CD14-positive monocyte (primary cell): ENCODE measurements around the gene USP31. TPM values are rescaled to one million over a fixed set of nuclear protein-coding genes. Genes with fewer than 3 reads are reported as not detected.

Experiments used
- DNase-seq, 3 donors: peaks; one replicate each; pipeline ENCODE4 v3.0.0-alpha.2; 2011 to 2022
- H2AFZ ChIP-seq: 2 replicates; pipeline ENCODE4 v1.6.0; 2012; ENCODE audit warnings: mild to moderate bottlenecking, low read depth, low read length, inconsistent platforms; ENCODE audit not compliant: insufficient read depth, poor library complexity, severe bottlenecking
- H3K27ac ChIP-seq, 2 donors: 1 replicate in 1 of 2; 2 replicates in 1 of 2; pipeline ENCODE4 v1.5.1; 2012 to 2013; ENCODE audit warnings: low read length in 2 of 2, control low read depth in 1 of 2, inconsistent platforms in 1 of 2, low read depth in 1 of 2, mild to moderate bottlenecking in 1 of 2
- H3K27me3 ChIP-seq, 2 donors: one replicate each; pipeline versions ENCODE4 v1.6.0 to v1.6.1; 2011 to 2013; ENCODE audit warnings: low read length in 2 of 2; ENCODE audit not compliant: control insufficient read depth in 2 of 2, insufficient read depth in 2 of 2
- H3K36me3 ChIP-seq, 2 donors: replicated peaks in 1 of 2; 1 replicate in 1 of 2; 2 replicates in 1 of 2; pipeline versions ENCODE4 v1.5.1 to v1.6.1; 2012 to 2013; ENCODE audit warnings: low read length in 2 of 2, control low read depth in 1 of 2, inconsistent platforms in 1 of 2, mild to moderate bottlenecking in 1 of 2; ENCODE audit not compliant: insufficient read depth in 2 of 2, control insufficient read depth in 1 of 2
- H3K4me1 ChIP-seq, 2 donors: 1 replicate in 1 of 2; 2 replicates in 1 of 2; pipeline versions ENCODE4 v1.5.1 to v1.6.1; 2012 to 2013; ENCODE audit warnings: low read length in 2 of 2, control low read depth in 1 of 2, inconsistent platforms in 1 of 2, mild to moderate bottlenecking in 1 of 2, moderate library complexity in 1 of 2; ENCODE audit not compliant: insufficient read depth in 2 of 2, control insufficient read depth in 1 of 2
- H3K4me2 ChIP-seq: replicated peaks from 2 replicates; pipeline ENCODE3; 2012; ENCODE audit warnings: low read length, moderate library complexity, mild to moderate bottlenecking; ENCODE audit not compliant: poor library complexity, severe bottlenecking; ENCODE audit errors: extremely low read depth
- H3K4me3 ChIP-seq, 3 experiments: fragments of 200-600 bp in 1 of 3; sonication (generic) in 1 of 3; replicated peaks in 1 of 3; 1 replicate in 2 of 3; 2 replicates in 1 of 3; pipeline ENCODE4 v1.5.1; 2011 to 2013; ENCODE audit warnings: low read length in 3 of 3, mild to moderate bottlenecking in 3 of 3, control low read depth in 2 of 3, low read depth in 2 of 3, inconsistent platforms in 1 of 3, moderate library complexity in 1 of 3
- H3K79me2 ChIP-seq: 2 replicates; pipeline ENCODE4 v1.6.0; 2012; ENCODE audit warnings: mild to moderate bottlenecking, control low read depth, inconsistent platforms, low read length, moderate library complexity; ENCODE audit not compliant: insufficient read depth
- H3K9ac ChIP-seq: 2 replicates; pipeline ENCODE4 v1.6.0; 2017; ENCODE audit warnings: low read length, mild to moderate bottlenecking; ENCODE audit not compliant: insufficient read depth, poor library complexity, severe bottlenecking
- H3K9me3 ChIP-seq, 2 donors: replicated peaks in 1 of 2; 1 replicate in 1 of 2; 2 replicates in 1 of 2; pipeline versions ENCODE4 v1.5.1 to v1.6.1; 2012 to 2013; ENCODE audit warnings: low read length in 2 of 2, control low read depth in 1 of 2; ENCODE audit not compliant: control insufficient read depth in 1 of 2, insufficient read depth in 1 of 2
- H4K20me1 ChIP-seq: 2 replicates; pipeline ENCODE4 v1.6.0; 2012; ENCODE audit warnings: mild to moderate bottlenecking, low read length, control low read depth, moderate library complexity; ENCODE audit not compliant: insufficient read depth
- H3K27ac Mint-ChIP-seq, 7 donors: one replicate each; pipeline ENCODE4 v1.8.0; 2020; ENCODE audit warnings: mild to moderate bottlenecking in 7 of 7, mixed read lengths in 7 of 7, moderate library complexity in 6 of 7, inconsistent platforms in 2 of 7
- H3K27me3 Mint-ChIP-seq, 3 donors: one replicate each; pipeline ENCODE4 v1.8.0; 2021 to 2022; ENCODE audit warnings: low read depth in 3 of 3, mild to moderate bottlenecking in 3 of 3, mixed read lengths in 3 of 3, moderate library complexity in 3 of 3, inconsistent platforms in 1 of 3
- H3K36me3 Mint-ChIP-seq, 2 donors: one replicate each; pipeline ENCODE4 v1.8.0; 2020; ENCODE audit warnings: mixed read lengths in 2 of 2, inconsistent platforms in 1 of 2, mild to moderate bottlenecking in 1 of 2
- H3K4me1 Mint-ChIP-seq: one replicate; pipeline ENCODE4 v1.8.0; 2020; ENCODE audit warnings: mild to moderate bottlenecking, mixed read lengths
- H3K4me3 Mint-ChIP-seq, 2 donors: one replicate each; pipeline ENCODE4 v1.8.0; 2020; ENCODE audit warnings: mild to moderate bottlenecking in 2 of 2, mixed read lengths in 2 of 2, moderate library complexity in 1 of 2
- H3K9me3 Mint-ChIP-seq, 7 donors: one replicate each; pipeline ENCODE4 v1.8.0; 2020 to 2022; ENCODE audit warnings: mixed read lengths in 7 of 7, mild to moderate bottlenecking in 6 of 7, moderate library complexity in 6 of 7, inconsistent platforms in 2 of 7
- WGBS: methylation state at CpG from one replicate; pipeline ENCODE4 v1.1.5; 2013; ENCODE audit warnings: missing lambda C conversion rate; ENCODE audit not compliant: insufficient coverage; 5-methylcytosine and 5-hydroxymethylcytosine counted together
- intact Hi-C, 2 donors: fragments of 100-400 bp; cut with micrococcal nuclease; formaldehyde crosslinking; loops; one replicate each; pipeline versions ENCODE4 v1.15.0 to v1.15.1; 2023
- polyA plus RNA-seq, 3 donors: library from polyadenylated mRNA; depleted of rRNA in 1 of 3; unstranded in 2 of 3; stranded (reverse) in 1 of 3; fragments of 300-500 nt in 2 of 3; fragments of >200 nt in 1 of 3; fragmentation: Illumina TruSeq in 2 of 3; gene quantifications; 1 replicate in 2 of 3; 2 replicates in 1 of 3; pipeline ENCODE4 v1.2.3, GENCODE V29; 2012 to 2021
- TF ChIP-seq, protein P1 (sequence below): fragments of 200-600 bp; IDR thresholded peaks from one replicate; pipeline ENCODE4 v1.8.0; 2022; ENCODE audit warnings: antibody characterized with exemption, mild to moderate bottlenecking

USP31 gene
- polyA plus RNA-seq, 3 donors, result 0.15 to 4.1 (median 0.36) TPM

DNA sequence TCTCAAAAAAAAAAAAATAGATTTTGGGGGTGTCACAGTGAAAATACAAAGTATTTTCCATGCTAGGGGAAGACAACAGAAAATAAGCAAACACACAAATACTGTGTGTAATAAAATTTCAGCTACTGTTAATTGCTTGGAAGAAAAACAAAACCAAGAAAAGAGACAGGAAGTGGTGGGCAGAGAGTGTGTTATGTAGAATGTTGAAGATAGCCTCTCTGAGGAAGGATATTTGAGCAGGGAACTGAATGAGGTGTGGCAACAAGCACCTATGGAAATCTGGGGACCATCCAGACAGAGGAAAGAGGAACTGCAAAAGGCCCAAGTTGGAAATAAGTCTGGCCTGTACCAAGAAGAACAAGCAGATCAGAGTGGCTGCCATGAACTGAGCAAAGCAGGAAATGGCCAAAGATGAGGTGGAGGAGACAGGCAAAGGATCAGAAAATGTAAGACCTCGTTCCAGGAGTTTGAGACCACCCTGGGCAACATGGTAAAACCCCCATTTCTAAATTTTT is 7.8 kb upstream of the USP31 start:
- H4K20me1 ChIP-seq, result no peaks in the 10 kb centered on the region
- H3K4me1 ChIP-seq, result no peaks in the 10 kb centered on the region
- no peak overlapping the region for H3K4me2 ChIP-seq
- Mint-ChIP-seq H3K27ac (no peak overlapping the region), H3K27me3 (peaks cover 16 to 25% (median 19%) of the 10 kb centered on the region in 3 donors), H3K36me3 (no peaks in the 10 kb centered on the region), H3K4me1 (no peaks in the 10 kb centered on the region), H3K4me3 (no peak overlapping the region), H3K9me3 (no peaks in the 10 kb centered on the region)
- TF ChIP-seq, protein P1, sequence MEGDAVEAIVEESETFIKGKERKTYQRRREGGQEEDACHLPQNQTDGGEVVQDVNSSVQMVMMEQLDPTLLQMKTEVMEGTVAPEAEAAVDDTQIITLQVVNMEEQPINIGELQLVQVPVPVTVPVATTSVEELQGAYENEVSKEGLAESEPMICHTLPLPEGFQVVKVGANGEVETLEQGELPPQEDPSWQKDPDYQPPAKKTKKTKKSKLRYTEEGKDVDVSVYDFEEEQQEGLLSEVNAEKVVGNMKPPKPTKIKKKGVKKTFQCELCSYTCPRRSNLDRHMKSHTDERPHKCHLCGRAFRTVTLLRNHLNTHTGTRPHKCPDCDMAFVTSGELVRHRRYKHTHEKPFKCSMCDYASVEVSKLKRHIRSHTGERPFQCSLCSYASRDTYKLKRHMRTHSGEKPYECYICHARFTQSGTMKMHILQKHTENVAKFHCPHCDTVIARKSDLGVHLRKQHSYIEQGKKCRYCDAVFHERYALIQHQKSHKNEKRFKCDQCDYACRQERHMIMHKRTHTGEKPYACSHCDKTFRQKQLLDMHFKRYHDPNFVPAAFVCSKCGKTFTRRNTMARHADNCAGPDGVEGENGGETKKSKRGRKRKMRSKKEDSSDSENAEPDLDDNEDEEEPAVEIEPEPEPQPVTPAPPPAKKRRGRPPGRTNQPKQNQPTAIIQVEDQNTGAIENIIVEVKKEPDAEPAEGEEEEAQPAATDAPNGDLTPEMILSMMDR, result no peak
- intact Hi-C loops, result no loop called here
- no peaks in the 10 kb centered on the region for H3K9me3 ChIP-seq
- no peak for DNase-seq
- H2AFZ ChIP-seq, result no peak overlapping the region
- no peaks in the 10 kb centered on the region for H3K79me2 ChIP-seq
- no peak overlapping the region for H3K4me3 ChIP-seq
- no peak overlapping the region for H3K9ac ChIP-seq
- no peak overlapping the region for H3K27ac ChIP-seq
- WGBS, result no CpG with 5 or more reads among the region's 1 CpG
- peaks cover 2 to 6% of the 10 kb centered on the region in 2 donors for H3K27me3 ChIP-seq
- H3K36me3 ChIP-seq, result no peaks in the 10 kb centered on the region

DNA sequence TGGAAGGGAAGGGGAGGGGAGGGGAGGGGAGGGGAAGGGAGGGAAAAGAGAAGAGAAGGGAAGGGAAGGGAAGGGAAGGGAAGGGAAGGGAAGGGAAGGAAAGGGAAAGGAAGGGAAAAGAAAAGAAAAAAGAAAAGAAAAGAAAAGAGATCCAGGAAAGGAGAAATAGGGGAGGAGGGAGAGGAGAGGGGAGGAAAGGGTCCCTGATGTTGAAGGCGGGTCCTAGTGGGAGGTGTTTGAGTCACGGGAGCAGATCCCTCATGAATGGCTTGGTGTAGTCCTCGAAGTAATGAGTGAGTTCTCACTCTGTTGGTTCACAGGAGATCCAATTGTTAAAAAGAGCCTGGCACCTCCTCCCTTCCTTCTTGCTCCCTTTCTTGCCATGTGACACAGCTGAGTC is 6.9 kb upstream of the USP31 start:
- WGBS, result 83% methylated on average over 3 of the region's 3 CpGs
- H3K4me1 ChIP-seq, result no peaks in the 10 kb centered on the region
- H3K27me3 ChIP-seq, result peaks cover 2 to 6% of the 10 kb centered on the region in 2 donors
- no peak overlapping the region for H3K9ac ChIP-seq
- H3K4me3 Mint-ChIP-seq, result no peak overlapping the region
- no peak overlapping the region for H3K27ac ChIP-seq
- H2AFZ ChIP-seq, result no peak overlapping the region
- no peaks in the 10 kb centered on the region for H3K36me3 Mint-ChIP-seq
- H3K27me3 Mint-ChIP-seq, result peaks cover 13 to 27% (median 20%) of the 10 kb centered on the region in 3 donors
- H3K4me2 ChIP-seq, result no peak overlapping the region
- H3K79me2 ChIP-seq, result no peaks in the 10 kb centered on the region
- no peaks in the 10 kb centered on the region for H3K4me1 Mint-ChIP-seq
- H4K20me1 ChIP-seq, result no peaks in the 10 kb centered on the region
- TF ChIP-seq, protein P1, result no peak
- no peak overlapping the region for H3K27ac Mint-ChIP-seq
- H3K9me3 Mint-ChIP-seq, result no peaks in the 10 kb centered on the region
- intact Hi-C loops, result no loop called here
- H3K9me3 ChIP-seq, result no peaks in the 10 kb centered on the region
- H3K36me3 ChIP-seq, result no peaks in the 10 kb centered on the region
- no peak for DNase-seq
- H3K4me3 ChIP-seq, result no peak overlapping the region
